H1 (cell line): ENCODE measurements around the gene CDCA7L.

Experiments used
- ATF2 ChIP-seq: IDR thresholded peaks from 2 replicates; pipeline ENCODE4 v1.6.1; 2012; ENCODE audit warnings: low read length, inconsistent platforms
- CTCF ChIP-seq, 3 experiments: IDR thresholded peaks; 1 replicate in 2 of 3; 2 replicates in 1 of 3; pipeline versions ENCODE4 v1.5.1 to v1.6.1; 2011; ENCODE audit warnings: low read length in 3 of 3, mild to moderate bottlenecking in 3 of 3, inconsistent platforms in 2 of 3, low read depth in 1 of 3, moderate library complexity in 1 of 3; ENCODE audit not compliant: insufficient read depth in 1 of 3; ENCODE audit errors: control extremely low read depth in 1 of 3
- EZH2 ChIP-seq: fragments of 200-600 bp; sonication (generic); IDR thresholded peaks from 2 replicates; pipeline ENCODE4 v1.7.1; 2012; ENCODE audit warnings: low read depth, mild to moderate bottlenecking, moderate library complexity, low read length, inconsistent platforms; ENCODE audit not compliant: severe bottlenecking
- GABPA ChIP-seq: IDR thresholded peaks from 2 replicates; pipeline ENCODE4 v1.6.1; 2011; ENCODE audit warnings: mild to moderate bottlenecking, low read length, moderate library complexity, borderline replicate concordance; ENCODE audit not compliant: insufficient read depth
- POLR2A ChIP-seq, 2 experiments: IDR thresholded peaks; 1 replicate in 1 of 2; 2 replicates in 1 of 2; pipeline ENCODE4 v1.6.1; 2011; ENCODE audit warnings: low read depth in 2 of 2, low read length in 2 of 2, mild to moderate bottlenecking in 2 of 2; ENCODE audit errors: control extremely low read depth in 1 of 2
- RNF2 ChIP-seq: fragments of 200-900, 300-1000 bp; sonication (generic); IDR thresholded peaks from 2 replicates; pipeline ENCODE4 v1.7.1; 2016; ENCODE audit warnings: borderline replicate concordance, low read depth, mild to moderate bottlenecking, antibody characterized with exemption, low read length; ENCODE audit not compliant: poor library complexity, severe bottlenecking; ENCODE audit errors: missing control alignments
- SIN3A ChIP-seq, 2 experiments: IDR thresholded peaks in 1 of 2; conservative IDR thresholded peaks in 1 of 2; 2 replicates each; pipeline ENCODE4 v1.6.1; 2011 to 2012; ENCODE audit warnings: low read length in 2 of 2, improper control_type of control experiment in 1 of 2, low read depth in 1 of 2, mild to moderate bottlenecking in 1 of 2
- USF2 ChIP-seq: IDR thresholded peaks from 2 replicates; pipeline ENCODE4 v1.6.1; 2011; ENCODE audit warnings: low read length, improper control_type of control experiment
- YY1 ChIP-seq: IDR thresholded peaks from 2 replicates; pipeline ENCODE4 v1.6.1; 2011; ENCODE audit warnings: low read depth, mild to moderate bottlenecking, low read length
- ZNF274 ChIP-seq: IDR thresholded peaks from 2 replicates; pipeline ENCODE4 v1.7.0; 2012; ENCODE audit warnings: low read length, borderline replicate concordance; ENCODE audit errors: extremely low read depth

- TF ChIP-seq YY1, result no peak
- TF ChIP-seq GABPA, result no peak
- TF ChIP-seq CTCF (IDR thresholded peaks at IDR 0.05; ENCODE audit: control extremely low read depth in 1 of 3, insufficient read depth in 1 of 3, low read depth in 1 of 3, low read length in 3 of 3), result no peak
- no peak for TF ChIP-seq POLR2A (IDR thresholded peaks at IDR 0.05; ENCODE audit: control extremely low read depth in 1 of 2, low read depth in 2 of 2, low read length in 2 of 2)
- TF ChIP-seq USF2, result no peak
- no peak for TF ChIP-seq ATF2
- no peak for TF ChIP-seq SIN3A (conservative IDR thresholded peaks at IDR 0.05 in 1 of 2, IDR thresholded peaks at IDR 0.05 in 1 of 2; ENCODE audit: low read depth in 1 of 2, low read length in 2 of 2)
- TF ChIP-seq EZH2, result no peak
- TF ChIP-seq RNF2, result no peak
- TF ChIP-seq ZNF274, result no peak
Observed at GRCh38 chr7:21912305-21912704, 33.4 kb downstream of the CDCA7L start.
